Astrocyte (in vitro differentiated cells and primary cell): ENCODE data around the gene WWC2.

Source experiments
- EZH2 ChIP-seq: IDR thresholded peaks from 2 replicates; pipeline ENCODE4 v1.6.1; 2012; ENCODE audit warnings: mild to moderate bottlenecking, low read length, inconsistent platforms; ENCODE audit not compliant: insufficient read depth
- TF ChIP-seq, protein P1 (sequence below): IDR thresholded peaks from 2 replicates; pipeline ENCODE4 v1.5.1; 2011; ENCODE audit warnings: low read depth, mild to moderate bottlenecking, inconsistent platforms, low read length, moderate library complexity; ENCODE audit not compliant: insufficient read depth

GRCh38 chr4:183347566-183347965, 248.5 kb downstream of the WWC2 start:
- TF ChIP-seq, protein P1, sequence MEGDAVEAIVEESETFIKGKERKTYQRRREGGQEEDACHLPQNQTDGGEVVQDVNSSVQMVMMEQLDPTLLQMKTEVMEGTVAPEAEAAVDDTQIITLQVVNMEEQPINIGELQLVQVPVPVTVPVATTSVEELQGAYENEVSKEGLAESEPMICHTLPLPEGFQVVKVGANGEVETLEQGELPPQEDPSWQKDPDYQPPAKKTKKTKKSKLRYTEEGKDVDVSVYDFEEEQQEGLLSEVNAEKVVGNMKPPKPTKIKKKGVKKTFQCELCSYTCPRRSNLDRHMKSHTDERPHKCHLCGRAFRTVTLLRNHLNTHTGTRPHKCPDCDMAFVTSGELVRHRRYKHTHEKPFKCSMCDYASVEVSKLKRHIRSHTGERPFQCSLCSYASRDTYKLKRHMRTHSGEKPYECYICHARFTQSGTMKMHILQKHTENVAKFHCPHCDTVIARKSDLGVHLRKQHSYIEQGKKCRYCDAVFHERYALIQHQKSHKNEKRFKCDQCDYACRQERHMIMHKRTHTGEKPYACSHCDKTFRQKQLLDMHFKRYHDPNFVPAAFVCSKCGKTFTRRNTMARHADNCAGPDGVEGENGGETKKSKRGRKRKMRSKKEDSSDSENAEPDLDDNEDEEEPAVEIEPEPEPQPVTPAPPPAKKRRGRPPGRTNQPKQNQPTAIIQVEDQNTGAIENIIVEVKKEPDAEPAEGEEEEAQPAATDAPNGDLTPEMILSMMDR, result no peak
- TF ChIP-seq EZH2, result no peak
